HG03571 (cell line): ENCODE measurements around the gene VEGFC.

Experiments
- ATAC-seq: cut with Tn5 transposase; IDR thresholded peaks from one replicate; pipeline ENCODE4 v1.9.1; 2021; ENCODE audit not compliant: unreplicated experiment

The VEGFC gene

GRCh38 chr4:176767183-176767582 lies 25.5 kb downstream of the VEGFC start:
- ATAC-seq: no peak

GRCh38 chr4:176762661-176763308 lies 29.9 kb downstream of the VEGFC start:
- no peak for ATAC-seq

GRCh38 chr4:176761872-176762271 lies 30.9 kb downstream of the VEGFC start:
- ATAC-seq: no peak

- ATAC-seq: no peak
Measured at GRCh38 chr4:176760471-176760870, 32.3 kb downstream of the VEGFC start.

GRCh38 chr4:176758731-176759130 lies 34.0 kb downstream of the VEGFC start:
- ATAC-seq: no peak

- no peak for ATAC-seq
Measured at GRCh38 chr4:176758323-176758722, 34.4 kb downstream of the VEGFC start.

GRCh38 chr4:176755613-176756012 lies 37.1 kb downstream of the VEGFC start:
- ATAC-seq: no peak

GRCh38 chr4:176755001-176755400 lies 37.7 kb downstream of the VEGFC start:
- ATAC-seq: no peak

- no peak for ATAC-seq
Measured at GRCh38 chr4:176753049-176753448, 39.7 kb downstream of the VEGFC start.

GRCh38 chr4:176752191-176752749 lies 40.5 kb downstream of the VEGFC start:
- ATAC-seq: no peak

GRCh38 chr4:176751061-176751460 lies 41.7 kb downstream of the VEGFC start:
- no peak for ATAC-seq

GRCh38 chr4:176746846-176747245 lies 45.9 kb downstream of the VEGFC start:
- ATAC-seq: no peak

GRCh38 chr4:176745902-176746301 lies 46.8 kb downstream of the VEGFC start:
- no peak for ATAC-seq

- no peak for ATAC-seq
Measured at GRCh38 chr4:176744091-176744490, 48.6 kb downstream of the VEGFC start.

- no peak for ATAC-seq
Measured at GRCh38 chr4:176742211-176742610, 50.5 kb downstream of the VEGFC start.

- ATAC-seq: no peak
Measured at GRCh38 chr4:176741253-176741652, 51.5 kb downstream of the VEGFC start.

GRCh38 chr4:176735300-176735699 lies 57.4 kb downstream of the VEGFC start:
- no peak for ATAC-seq

GRCh38 chr4:176734461-176734860 lies 58.3 kb downstream of the VEGFC start:
- no peak for ATAC-seq

- ATAC-seq: no peak
Measured at GRCh38 chr4:176729489-176729888, 63.2 kb downstream of the VEGFC start.

GRCh38 chr4:176726803-176727202 lies 65.9 kb downstream of the VEGFC start:
- no peak for ATAC-seq

GRCh38 chr4:176721459-176721858 lies 71.3 kb downstream of the VEGFC start:
- ATAC-seq: no peak

GRCh38 chr4:176718881-176719280 lies 73.8 kb downstream of the VEGFC start:
- no peak for ATAC-seq

GRCh38 chr4:176717237-176717636 lies 75.5 kb downstream of the VEGFC start:
- no peak for ATAC-seq
